GM21619 (cell line): ENCODE measurements around the gene CPOX.

Experiments used
- ATAC-seq: cut with Tn5 transposase; IDR thresholded peaks from one replicate; pipeline ENCODE4 v1.9.1; 2021; ENCODE audit not compliant: unreplicated experiment

CPOX gene

GRCh38 chr3:98596541-98597500, 3.4 kb upstream of the CPOX start:
- ATAC-seq: no peak

- no peak for ATAC-seq
These were observed 2.7 kb upstream of the CPOX start for GRCh38 chr3:98596087-98596486.

GRCh38 chr3:98594628-98595324, 1.4 kb upstream of the CPOX start:
- ATAC-seq: no peak

- no peak for ATAC-seq
These were observed 971 bp downstream of the CPOX start for GRCh38 chr3:98592345-98592935.

- ATAC-seq: no peak
These were observed 3.9 kb downstream of the CPOX start for GRCh38 chr3:98589331-98590036.

- ATAC-seq: no peak
These were observed 5.3 kb downstream of the CPOX start for GRCh38 chr3:98588065-98588464.

GRCh38 chr3:98587654-98588053, 5.8 kb downstream of the CPOX start:
- ATAC-seq: no peak

- no peak for ATAC-seq
These were observed 8.9 kb downstream of the CPOX start for GRCh38 chr3:98584547-98584946.

- ATAC-seq: no peak
These were observed 9.6 kb downstream of the CPOX start for GRCh38 chr3:98583766-98584165.

GRCh38 chr3:98582042-98582441, 11.4 kb downstream of the CPOX start:
- no peak for ATAC-seq

- no peak for ATAC-seq
These were observed 11.9 kb downstream of the CPOX start for GRCh38 chr3:98581474-98581873.

- no peak for ATAC-seq
These were observed 12.7 kb downstream of the CPOX start for GRCh38 chr3:98580401-98581386.

- no peak for ATAC-seq
These were observed 16.1 kb downstream of the CPOX start for GRCh38 chr3:98577178-98577895.

GRCh38 chr3:98574132-98574531, 19.3 kb downstream of the CPOX start:
- ATAC-seq: no peak

GRCh38 chr3:98573181-98573728, 20.2 kb downstream of the CPOX start:
- ATAC-seq: peak; percentile 59

GRCh38 chr3:98568402-98568801, 25.0 kb downstream of the CPOX start:
- no peak for ATAC-seq

GRCh38 chr3:98567666-98568270, 25.6 kb downstream of the CPOX start:
- ATAC-seq: no peak

GRCh38 chr3:98565843-98566242, 27.6 kb downstream of the CPOX start:
- no peak for ATAC-seq

GRCh38 chr3:98565237-98565643, 28.2 kb downstream of the CPOX start:
- ATAC-seq: no peak
